ENCODE results near the gene OCEL1.

OCEL1 gene

DNA sequence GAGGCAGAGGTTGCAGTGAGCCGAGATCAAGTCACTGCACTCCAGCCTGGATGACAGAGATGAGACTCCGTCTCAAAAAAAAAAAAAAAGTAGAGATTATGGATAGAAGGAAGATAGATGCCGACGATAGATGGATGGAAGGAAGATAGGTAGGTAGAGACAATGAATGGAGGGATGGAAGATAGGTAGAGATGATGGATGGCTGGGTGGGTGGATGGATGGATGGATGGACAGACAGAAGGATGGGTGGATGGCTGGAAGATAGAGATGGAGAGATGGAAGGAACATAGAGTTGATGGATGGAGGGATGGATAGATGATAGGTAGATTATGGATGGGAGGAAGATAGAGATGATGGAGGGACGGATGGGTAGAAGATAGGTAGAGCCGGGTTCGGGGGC lies 29.4 kb upstream of the OCEL1 start:
- H3K4me3 ChIP-seq (replicated peaks; ENCODE audit: low read depth, low read length), result no peak overlapping the region
- TF ChIP-seq, protein P1, sequence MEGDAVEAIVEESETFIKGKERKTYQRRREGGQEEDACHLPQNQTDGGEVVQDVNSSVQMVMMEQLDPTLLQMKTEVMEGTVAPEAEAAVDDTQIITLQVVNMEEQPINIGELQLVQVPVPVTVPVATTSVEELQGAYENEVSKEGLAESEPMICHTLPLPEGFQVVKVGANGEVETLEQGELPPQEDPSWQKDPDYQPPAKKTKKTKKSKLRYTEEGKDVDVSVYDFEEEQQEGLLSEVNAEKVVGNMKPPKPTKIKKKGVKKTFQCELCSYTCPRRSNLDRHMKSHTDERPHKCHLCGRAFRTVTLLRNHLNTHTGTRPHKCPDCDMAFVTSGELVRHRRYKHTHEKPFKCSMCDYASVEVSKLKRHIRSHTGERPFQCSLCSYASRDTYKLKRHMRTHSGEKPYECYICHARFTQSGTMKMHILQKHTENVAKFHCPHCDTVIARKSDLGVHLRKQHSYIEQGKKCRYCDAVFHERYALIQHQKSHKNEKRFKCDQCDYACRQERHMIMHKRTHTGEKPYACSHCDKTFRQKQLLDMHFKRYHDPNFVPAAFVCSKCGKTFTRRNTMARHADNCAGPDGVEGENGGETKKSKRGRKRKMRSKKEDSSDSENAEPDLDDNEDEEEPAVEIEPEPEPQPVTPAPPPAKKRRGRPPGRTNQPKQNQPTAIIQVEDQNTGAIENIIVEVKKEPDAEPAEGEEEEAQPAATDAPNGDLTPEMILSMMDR (IDR thresholded peaks at IDR 0.05; ENCODE audit: insufficient read depth, low read length, poor library complexity, severe bottlenecking), result no peak
- H3K36me3 ChIP-seq (ENCODE audit: control insufficient read depth, insufficient read depth, low read length), result peaks cover 60% of the 10 kb centered on the region
- no peaks in the 10 kb centered on the region for H3K27me3 ChIP-seq (replicated peaks; ENCODE audit: control insufficient read depth, insufficient read depth, low read length)
- no peak for DNase-seq (ENCODE audit: extremely low read depth, insufficient read length)

DNA sequence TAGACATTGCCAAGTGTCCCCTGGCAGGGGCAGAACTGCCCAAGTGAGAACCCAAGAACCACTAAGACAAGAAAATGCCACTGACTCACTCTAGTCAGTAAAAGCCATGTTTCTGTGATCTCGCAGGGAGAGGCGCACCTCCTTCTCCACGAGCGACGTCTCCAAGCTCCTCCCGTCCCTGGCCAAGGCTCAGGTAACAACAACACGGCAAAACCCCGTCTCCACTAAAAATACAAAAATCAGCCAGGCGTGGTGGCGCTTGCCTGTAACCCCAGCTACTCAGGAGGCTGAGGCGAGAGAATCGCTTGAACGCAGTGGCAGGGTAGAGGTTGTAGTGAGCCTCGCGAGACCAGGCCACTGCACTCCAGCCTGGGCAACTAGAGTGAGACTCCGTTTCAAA lies 28.4 kb upstream of the OCEL1 start:
- peaks cover 67% of the 10 kb centered on the region for H3K36me3 ChIP-seq (ENCODE audit: control insufficient read depth, insufficient read depth, low read length)
- DNase-seq (ENCODE audit: extremely low read depth, insufficient read length), result no peak
- H3K4me3 ChIP-seq (replicated peaks; ENCODE audit: low read depth, low read length), result no peak overlapping the region

DNA sequence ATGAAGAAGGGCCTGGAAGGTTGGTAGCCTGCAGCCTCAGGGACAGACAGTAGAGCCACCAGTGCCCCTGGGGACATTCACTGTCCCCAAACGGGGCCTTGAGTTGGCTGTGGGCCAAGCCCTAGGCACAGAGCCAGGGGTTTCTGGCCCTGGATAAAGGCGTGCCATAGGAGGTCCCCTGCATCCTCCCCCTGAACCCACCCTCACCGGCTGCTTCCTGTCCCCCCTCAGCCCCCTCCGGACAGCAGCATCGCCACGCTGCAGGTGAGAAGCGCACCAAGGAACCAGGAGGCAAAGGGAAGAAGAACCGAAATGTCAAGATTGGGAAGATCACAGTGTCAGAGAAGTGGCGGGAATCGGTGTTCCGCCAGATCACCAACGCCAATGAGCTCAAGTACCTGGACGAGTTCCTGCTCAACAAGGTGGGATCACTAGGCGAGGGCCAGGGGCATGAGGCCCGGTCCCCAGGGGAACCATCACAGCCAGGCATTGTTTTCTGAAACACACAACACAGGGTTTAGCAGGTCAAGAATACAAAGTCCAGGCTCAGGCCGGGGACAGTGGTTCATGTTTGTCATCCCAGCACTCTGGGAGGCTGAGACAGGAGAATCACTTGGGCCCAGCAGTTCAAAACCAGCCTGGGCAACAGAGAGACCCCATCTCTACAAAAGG lies 25.5 kb upstream of the OCEL1 start:
- TF ChIP-seq, protein P1 (IDR thresholded peaks at IDR 0.05; ENCODE audit: insufficient read depth, low read length, poor library complexity, severe bottlenecking), result no peak
- DNase-seq (ENCODE audit: extremely low read depth, insufficient read length), result no peak
- Histone ChIP-seq H3K4me3 (replicated peaks; ENCODE audit: low read depth, low read length) (no peak overlapping the region), H3K36me3 (ENCODE audit: control insufficient read depth, insufficient read depth, low read length) (peaks cover 64% of the 10 kb centered on the region), H3K27me3 (replicated peaks; ENCODE audit: control insufficient read depth, insufficient read depth, low read length) (no peaks in the 10 kb centered on the region)

More for the DNA sequence above, 28.4 kb upstream of the OCEL1 start:
- no peaks in the 10 kb centered on the region for H3K27me3 ChIP-seq (replicated peaks; ENCODE audit: control insufficient read depth, insufficient read depth, low read length)
- TF ChIP-seq, protein P1 (IDR thresholded peaks at IDR 0.05; ENCODE audit: insufficient read depth, low read length, poor library complexity, severe bottlenecking), result no peak

DNA sequence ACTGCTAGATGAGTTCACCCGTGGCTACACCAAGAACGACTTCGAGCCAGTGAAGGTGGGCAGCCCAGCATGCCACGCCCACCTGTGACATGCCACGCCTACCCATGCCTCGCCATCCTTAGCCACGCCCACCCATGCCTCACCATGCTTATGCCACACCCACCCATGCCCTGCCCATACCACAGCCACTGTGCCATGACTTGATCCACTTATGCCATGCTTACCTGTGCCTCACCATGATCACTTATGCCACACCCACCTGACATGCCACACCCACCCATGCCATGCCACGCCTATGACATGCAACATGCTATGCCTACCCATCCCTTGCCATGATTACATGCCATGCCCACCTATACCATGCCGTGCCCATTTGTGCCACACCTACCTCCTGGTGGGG lies 23.8 kb upstream of the OCEL1 start:
- TF ChIP-seq, protein P1 (IDR thresholded peaks at IDR 0.05; ENCODE audit: insufficient read depth, low read length, poor library complexity, severe bottlenecking), result no peak
- no peak for DNase-seq (ENCODE audit: extremely low read depth, insufficient read length)
- Histone ChIP-seq H3K4me3 (replicated peaks; ENCODE audit: low read depth, low read length) (no peak overlapping the region), H3K36me3 (ENCODE audit: control insufficient read depth, insufficient read depth, low read length) (peaks cover 74% of the 10 kb centered on the region), H3K27me3 (replicated peaks; ENCODE audit: control insufficient read depth, insufficient read depth, low read length) (no peaks in the 10 kb centered on the region)

DNA sequence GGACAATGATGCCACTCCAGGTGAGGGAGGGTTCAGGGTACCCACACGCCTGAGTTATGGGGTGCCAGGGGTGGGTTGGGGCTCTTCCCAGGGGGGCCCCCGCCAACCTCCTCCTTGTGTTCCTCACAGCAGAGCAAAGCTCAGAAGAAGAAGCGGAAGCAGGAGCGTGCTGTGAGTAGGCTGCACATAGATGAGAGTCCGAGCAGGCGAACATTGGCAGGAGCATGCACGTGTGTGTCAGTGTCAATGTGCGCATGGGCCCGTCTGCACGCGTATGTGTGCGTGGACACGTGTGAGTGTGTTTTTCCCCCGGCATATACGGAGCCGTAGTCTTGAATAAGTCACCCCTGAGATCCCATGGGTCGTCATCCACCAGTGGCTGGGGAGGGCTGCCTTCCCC lies 23.3 kb upstream of the OCEL1 start:
- H3K4me3 ChIP-seq (replicated peaks; ENCODE audit: low read depth, low read length), result no peak overlapping the region
- no peak for DNase-seq (ENCODE audit: extremely low read depth, insufficient read length)
- TF ChIP-seq, protein P1 (IDR thresholded peaks at IDR 0.05; ENCODE audit: insufficient read depth, low read length, poor library complexity, severe bottlenecking), result no peak
- peaks cover 70% of the 10 kb centered on the region for H3K36me3 ChIP-seq (ENCODE audit: control insufficient read depth, insufficient read depth, low read length)
- H3K27me3 ChIP-seq (replicated peaks; ENCODE audit: control insufficient read depth, insufficient read depth, low read length), result no peaks in the 10 kb centered on the region
